PC-9 (cell line): ENCODE results near the gene CIITA. TPM values are rescaled to one million over a fixed set of nuclear protein-coding genes. Genes with fewer than 3 reads are reported as not detected.

Experiments used
- BruUV-seq: library from RNA; stranded (reverse); fragments of 400-500 nt; replicated peaks from 2 replicates; lab custom pipeline; 2021; lab: Mats Ljungman, UMichigan
- CTCF ChIA-PET: fragments of 300-600 bp; sonication (Branson Sonifier 250); formaldehyde crosslinking; loops from one replicate; lab custom pipeline; 2022; ENCODE audit warnings: antibody characterized with exemption; lab: Charles Lee
- POLR2A ChIA-PET: fragments of 300-600 bp; sonication (Branson Sonifier 250); formaldehyde crosslinking; loops from one replicate; lab custom pipeline; 2022; ENCODE audit warnings: antibody characterized with exemption; ENCODE audit not compliant: unreplicated experiment; lab: Charles Lee
- DNase-seq, 2 experiments: peaks; one replicate each; pipeline versions ENCODE4 v3.0.0 to v3.0.0-alpha.2; 2015 to 2022; ENCODE audit warnings: mixed read lengths in 1 of 2
- H2AFZ ChIP-seq: fragments of 200-600 bp; sonication (generic); 2 replicates; pipeline ENCODE4 v1.8.1; 2017; ENCODE audit warnings: antibody characterized with exemption
- H3F3A ChIP-seq: fragments of 200-600 bp; sonication (generic); 2 replicates; pipeline ENCODE4 v1.8.1; 2017; ENCODE audit warnings: antibody characterized with exemption, mild to moderate bottlenecking, low read depth; ENCODE audit not compliant: insufficient read depth
- H3K27ac ChIP-seq: fragments of 200-600 bp; sonication (generic); 2 replicates; pipeline ENCODE4 v1.6.1; 2016; ENCODE audit warnings: mixed run types
- H3K27me3 ChIP-seq: fragments of 200-600 bp; sonication (generic); 2 replicates; pipeline ENCODE4 v1.6.1; 2016; ENCODE audit warnings: low read depth, mixed run types; ENCODE audit not compliant: insufficient read depth
- H3K36me3 ChIP-seq: fragments of 200-600 bp; sonication (generic); 2 replicates; pipeline ENCODE4 v1.6.1; 2016; ENCODE audit warnings: low read depth, mixed run types
- H3K4me1 ChIP-seq: fragments of 200-600 bp; sonication (generic); replicated peaks from 2 replicates; pipeline ENCODE4 v1.6.1; 2016; ENCODE audit warnings: mixed run types; ENCODE audit not compliant: insufficient read depth
- H3K4me2 ChIP-seq: fragments of 200-600 bp; sonication (generic); 2 replicates; pipeline ENCODE4 v1.6.1; 2017; ENCODE audit warnings: mixed run types
- H3K4me3 ChIP-seq: fragments of 200-600 bp; sonication (generic); 2 replicates; pipeline ENCODE4 v1.6.1; 2016; ENCODE audit warnings: mixed run types
- H3K79me2 ChIP-seq: fragments of 200-600 bp; sonication (generic); 2 replicates; pipeline ENCODE4 v1.6.1; 2017; ENCODE audit warnings: low read depth, mixed run types
- H3K9me2 ChIP-seq: fragments of 200-600 bp; sonication (generic); 2 replicates; pipeline ENCODE4 v1.8.1; 2017; ENCODE audit warnings: mild to moderate bottlenecking; ENCODE audit not compliant: insufficient read depth
- H3K9me3 ChIP-seq: fragments of 200-600 bp; sonication (generic); 2 replicates; pipeline ENCODE4 v1.8.1; 2016; ENCODE audit warnings: low read depth; ENCODE audit not compliant: insufficient read depth
- H4K20me1 ChIP-seq: fragments of 200-600 bp; sonication (generic); 2 replicates; pipeline ENCODE4 v1.8.1; 2017; ENCODE audit not compliant: insufficient read depth
- CTCF ChIP-seq: fragments of 200-600 bp; sonication (generic); conservative IDR thresholded peaks from 2 replicates; pipeline ENCODE4 v1.6.1; 2017; ENCODE audit warnings: mixed run types, antibody characterized with exemption, mild to moderate bottlenecking, moderate library complexity
- EZH2 ChIP-seq: fragments of 200-600 bp; sonication (generic); IDR thresholded peaks from 2 replicates; pipeline ENCODE4 v1.8.0; 2017; ENCODE audit warnings: antibody characterized with exemption, low read depth
- intact Hi-C: fragments of 100-400 bp; cut with micrococcal nuclease; formaldehyde crosslinking; loops from one replicate; pipeline ENCODE4 v1.10.0; 2022; ENCODE audit not compliant: unreplicated experiment
- total RNA-seq: library from RNA; stranded (reverse); gene quantifications from 2 replicates; pipeline ENCODE4 v1.2.3, GENCODE V29; 2021

The CIITA gene
- total RNA-seq, 1 experiment from 2014 or later, result 1.7 TPM

- Histone ChIP-seq H4K20me1 (no peaks in the 10 kb centered on the region), H3K4me2 (no peak overlapping the region), H3K9me2 (no peaks in the 10 kb centered on the region), H3K27ac (no peak overlapping the region), H3F3A (no peaks in the 10 kb centered on the region; the same call in 1 of the 2 replicates), H3K27me3 (no peaks in the 10 kb centered on the region), H3K4me1 (peaks cover 9% of the 10 kb centered on the region), H2AFZ (no peak overlapping the region), H3K9me3 (no peaks in the 10 kb centered on the region), H3K36me3 (no peaks in the 10 kb centered on the region; the same call in 1 of the 2 replicates), H3K4me3 (no peak overlapping the region), H3K79me2 (no peaks in the 10 kb centered on the region)
- BruUV-seq, result no TSS peak
- ChIA-PET CTCF (interaction anchor here (0.6 kb wide), 1 partner anchor 418 kb away, joined by 5 read pairs; no protein-coding TSS in a partner anchor), POLR2A (no interaction called here)
- TF ChIP-seq CTCF (no peak), EZH2 (no peak)
- no peak for DNase-seq
- intact Hi-C loops, result loop anchor here (5.0 kb wide), 2 partner anchors 559 to 1094 kb away; no protein-coding TSS in a partner anchor
Observed at GRCh38 chr16:10972819-10973464, 95.9 kb downstream of the CIITA start.

- intact Hi-C loops, result no loop called here
- BruUV-seq, result no TSS peak
- Histone ChIP-seq H3K27ac (no peak overlapping the region), H4K20me1 (no peaks in the 10 kb centered on the region), H3K36me3 (no peaks in the 10 kb centered on the region), H3K9me3 (no peaks in the 10 kb centered on the region), H3F3A (no peaks in the 10 kb centered on the region), H3K4me1 (peaks cover 8% of the 10 kb centered on the region), H3K27me3 (no peaks in the 10 kb centered on the region), H3K4me3 (no peak overlapping the region), H3K4me2 (no peak overlapping the region), H2AFZ (no peak overlapping the region), H3K9me2 (no peaks in the 10 kb centered on the region), H3K79me2 (no peaks in the 10 kb centered on the region)
- CTCF ChIA-PET, result no interaction called here
- POLR2A ChIA-PET, result no interaction called here
- TF ChIP-seq EZH2, result no peak
- TF ChIP-seq CTCF, result no peak
- no peak for DNase-seq
Observed at GRCh38 chr16:10976634-10977033, 99.6 kb downstream of the CIITA start.

- Histone ChIP-seq H3F3A (peaks cover 4% of the 10 kb centered on the region; the same call in 1 of the 2 replicates), H3K4me2 (no peak overlapping the region), H3K4me1 (peaks cover 6% of the 10 kb centered on the region), H3K4me3 (no peak overlapping the region), H3K27me3 (no peaks in the 10 kb centered on the region), H3K27ac (no peak overlapping the region), H3K9me3 (no peaks in the 10 kb centered on the region), H3K36me3 (no peaks in the 10 kb centered on the region), H3K9me2 (no peaks in the 10 kb centered on the region), H4K20me1 (no peaks in the 10 kb centered on the region), H2AFZ (no peak overlapping the region), H3K79me2 (no peaks in the 10 kb centered on the region)
- intact Hi-C loops, result no loop called here
- TF ChIP-seq CTCF (no peak), EZH2 (no peak)
- ChIA-PET CTCF (no interaction called here), POLR2A (no interaction called here)
- no TSS peak for BruUV-seq
- no peak for DNase-seq
Observed at GRCh38 chr16:10978124-10978523, 101.1 kb downstream of the CIITA start.
